ENCODE measurements around the gene ZNF883.

The ZNF883 gene

DNA sequence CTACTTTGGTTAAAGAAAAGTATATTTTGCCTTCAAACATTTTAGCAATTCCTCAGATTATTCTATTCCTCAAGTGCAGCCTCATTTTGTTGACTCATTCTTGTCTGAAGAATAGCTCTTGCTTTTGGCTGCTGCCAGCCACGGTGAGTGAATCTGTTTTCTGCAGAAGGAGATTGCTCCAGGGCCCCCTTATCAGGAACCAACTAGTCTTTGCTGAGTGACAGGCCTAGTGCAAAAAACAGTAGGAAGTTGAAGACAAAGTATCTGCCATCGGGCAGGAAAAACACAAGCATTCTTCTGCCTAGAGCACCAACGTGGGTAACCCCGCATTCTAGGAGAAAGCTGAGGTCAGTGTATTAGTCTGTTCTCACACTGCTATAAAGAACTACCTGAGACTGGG, 42.3 kb downstream of the ZNF883 start:
- Histone ChIP-seq H3K9ac (ENCODE audit: low read length) (no peak overlapping the region), H3K9me3 (ENCODE audit: insufficient read depth, low read length) (no peaks in the 10 kb centered on the region), H3K27me3 (ENCODE audit: low read length) (no peaks in the 10 kb centered on the region), H3K36me3 (ENCODE audit: low read length) (no peaks in the 10 kb centered on the region), H3K27ac (ENCODE audit: low read depth, low read length) (no peak overlapping the region), H2AFZ (ENCODE audit: low read depth, low read length, severe bottlenecking) (no peak overlapping the region), H3F3A (ENCODE audit: insufficient read depth) (no peaks in the 10 kb centered on the region), H3K9me2 (replicated peaks; ENCODE audit: insufficient read depth, low read length) (no peaks in the 10 kb centered on the region), H3K4me3 (ENCODE audit: insufficient read depth, low read length, poor library complexity, severe bottlenecking) (no peak overlapping the region), H3K79me2 (ENCODE audit: insufficient read depth, low read length) (no peaks in the 10 kb centered on the region), H3K4me2 (ENCODE audit: low read depth, low read length, poor library complexity, severe bottlenecking) (no peak overlapping the region), H4K20me1 (ENCODE audit: low read depth, low read length) (no peaks in the 10 kb centered on the region)
- TF ChIP-seq, protein P1, sequence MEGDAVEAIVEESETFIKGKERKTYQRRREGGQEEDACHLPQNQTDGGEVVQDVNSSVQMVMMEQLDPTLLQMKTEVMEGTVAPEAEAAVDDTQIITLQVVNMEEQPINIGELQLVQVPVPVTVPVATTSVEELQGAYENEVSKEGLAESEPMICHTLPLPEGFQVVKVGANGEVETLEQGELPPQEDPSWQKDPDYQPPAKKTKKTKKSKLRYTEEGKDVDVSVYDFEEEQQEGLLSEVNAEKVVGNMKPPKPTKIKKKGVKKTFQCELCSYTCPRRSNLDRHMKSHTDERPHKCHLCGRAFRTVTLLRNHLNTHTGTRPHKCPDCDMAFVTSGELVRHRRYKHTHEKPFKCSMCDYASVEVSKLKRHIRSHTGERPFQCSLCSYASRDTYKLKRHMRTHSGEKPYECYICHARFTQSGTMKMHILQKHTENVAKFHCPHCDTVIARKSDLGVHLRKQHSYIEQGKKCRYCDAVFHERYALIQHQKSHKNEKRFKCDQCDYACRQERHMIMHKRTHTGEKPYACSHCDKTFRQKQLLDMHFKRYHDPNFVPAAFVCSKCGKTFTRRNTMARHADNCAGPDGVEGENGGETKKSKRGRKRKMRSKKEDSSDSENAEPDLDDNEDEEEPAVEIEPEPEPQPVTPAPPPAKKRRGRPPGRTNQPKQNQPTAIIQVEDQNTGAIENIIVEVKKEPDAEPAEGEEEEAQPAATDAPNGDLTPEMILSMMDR (IDR thresholded peaks at IDR 0.05; ENCODE audit: insufficient read depth, low read length, poor library complexity, severe bottlenecking) = no peak
- no peak for TF ChIP-seq EZH2phosphoT487 (conservative IDR thresholded peaks at IDR 0.05; ENCODE audit: low read length)

DNA sequence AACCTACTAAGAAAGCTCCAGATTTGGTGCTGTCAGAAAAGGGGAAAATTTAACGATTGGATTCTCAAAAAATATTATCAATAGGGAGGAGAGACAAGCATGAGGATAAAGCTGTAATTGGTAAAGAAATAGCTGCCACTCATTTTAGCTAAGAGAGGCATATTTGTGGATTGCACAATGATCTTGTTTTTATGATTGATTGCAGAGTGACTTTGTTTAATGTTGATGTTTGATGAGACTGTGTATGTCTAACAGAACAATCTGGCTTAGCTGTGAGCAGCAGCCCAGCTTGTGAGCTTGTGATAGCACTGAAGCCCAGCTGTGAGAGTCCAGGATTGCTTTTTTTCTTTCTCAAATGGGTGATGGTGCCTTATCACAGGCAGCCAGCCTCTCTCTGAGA, 56.4 kb downstream of the ZNF883 start:
- no peak overlapping the region for H3K9ac ChIP-seq (ENCODE audit: low read length)
- no peaks in the 10 kb centered on the region for H3K79me2 ChIP-seq (ENCODE audit: insufficient read depth, low read length)
- H3K27ac ChIP-seq (ENCODE audit: low read depth, low read length) = no peak overlapping the region
- H3F3A ChIP-seq (ENCODE audit: insufficient read depth) = no peaks in the 10 kb centered on the region
- no peak overlapping the region for H3K4me3 ChIP-seq (ENCODE audit: insufficient read depth, low read length, poor library complexity, severe bottlenecking)
- no peak for TF ChIP-seq EZH2phosphoT487 (conservative IDR thresholded peaks at IDR 0.05; ENCODE audit: low read length)
- TF ChIP-seq, protein P1 (IDR thresholded peaks at IDR 0.05; ENCODE audit: insufficient read depth, low read length, poor library complexity, severe bottlenecking) = no peak
- no peaks in the 10 kb centered on the region for H3K9me3 ChIP-seq (ENCODE audit: insufficient read depth, low read length)
- no peaks in the 10 kb centered on the region for H4K20me1 ChIP-seq (ENCODE audit: low read depth, low read length)
- H3K4me2 ChIP-seq (ENCODE audit: low read depth, low read length, poor library complexity, severe bottlenecking) = no peak overlapping the region
- no peaks in the 10 kb centered on the region for H3K27me3 ChIP-seq (ENCODE audit: low read length)
- no peaks in the 10 kb centered on the region for H3K9me2 ChIP-seq (replicated peaks; ENCODE audit: insufficient read depth, low read length)
- H3K36me3 ChIP-seq (ENCODE audit: low read length) = no peaks in the 10 kb centered on the region
- no peak overlapping the region for H2AFZ ChIP-seq (ENCODE audit: low read depth, low read length, severe bottlenecking)

DNA sequence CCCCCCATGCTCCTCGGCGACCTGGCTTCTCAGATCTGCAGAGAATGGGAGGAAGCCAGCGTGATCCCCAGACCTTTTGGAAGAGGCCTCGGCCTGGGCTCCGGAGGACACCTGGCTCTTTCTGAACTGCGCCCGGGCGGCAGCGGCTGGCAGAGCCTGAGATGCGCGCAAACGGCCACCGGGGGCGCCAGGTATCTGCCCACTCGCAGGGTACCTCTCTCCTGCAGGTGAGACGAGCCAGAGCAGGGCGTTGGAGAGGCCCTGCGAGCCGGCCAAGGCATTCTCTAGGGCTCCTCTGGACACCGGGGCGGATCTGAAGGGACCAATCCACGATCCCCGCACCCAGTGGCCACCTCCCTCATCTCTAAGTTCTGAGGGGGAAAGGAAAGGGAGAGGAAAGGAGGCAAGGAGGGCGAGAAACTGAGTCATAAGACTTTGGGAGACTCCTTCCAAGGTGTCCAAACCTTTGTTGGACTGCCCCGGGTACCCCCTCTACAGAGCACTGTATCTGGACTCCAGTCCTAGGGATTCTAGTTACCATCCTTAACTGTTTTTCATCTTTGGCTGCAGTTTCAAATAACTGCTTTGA, 66.3 kb downstream of the ZNF883 start:
- Histone ChIP-seq H3K9ac (ENCODE audit: low read length) (no peak overlapping the region), H3K36me3 (ENCODE audit: low read length) (no peaks in the 10 kb centered on the region), H4K20me1 (ENCODE audit: low read depth, low read length) (no peaks in the 10 kb centered on the region), H3K27me3 (ENCODE audit: low read length) (no peaks in the 10 kb centered on the region), H3K4me3 (ENCODE audit: insufficient read depth, low read length, poor library complexity, severe bottlenecking) (no peak overlapping the region), H3K9me3 (ENCODE audit: insufficient read depth, low read length) (no peaks in the 10 kb centered on the region), H3F3A (ENCODE audit: insufficient read depth) (no peaks in the 10 kb centered on the region), H3K4me2 (ENCODE audit: low read depth, low read length, poor library complexity, severe bottlenecking) (no peak overlapping the region), H3K9me2 (replicated peaks; ENCODE audit: insufficient read depth, low read length) (no peaks in the 10 kb centered on the region), H3K27ac (ENCODE audit: low read depth, low read length) (no peak overlapping the region), H3K79me2 (ENCODE audit: insufficient read depth, low read length) (no peaks in the 10 kb centered on the region), H2AFZ (ENCODE audit: low read depth, low read length, severe bottlenecking) (no peak overlapping the region)
- TF ChIP-seq EZH2phosphoT487 (conservative IDR thresholded peaks at IDR 0.05; ENCODE audit: low read length) = no peak
- TF ChIP-seq, protein P1 (IDR thresholded peaks at IDR 0.05; ENCODE audit: insufficient read depth, low read length, poor library complexity, severe bottlenecking) = peak; percentile 40
